T-helper 17 cell (primary cell): ENCODE data around the gene ZFX. TPM values are rescaled to one million over a fixed set of nuclear protein-coding genes. Genes with fewer than 3 reads are reported as not detected.

Source experiments
- ATAC-seq: fragments of 150-1000 bp; cut with Tn5 transposase; 2 replicates; pipeline ENCODE4 v1.10.0; 2021; ENCODE audit warnings: mild to moderate bottlenecking, moderate library complexity
- DNase-seq, 3 donors: peaks; one replicate each; pipeline versions ENCODE4 v3.0.0 to v3.0.0-alpha.2; 2020 to 2021
- H3K9me3 ChIP-seq: one replicate; pipeline ENCODE4 v1.7.0; 2013; ENCODE audit warnings: low read length, mild to moderate bottlenecking; ENCODE audit not compliant: control insufficient read depth, poor library complexity, severe bottlenecking
- H3K27ac Mint-ChIP-seq: one replicate; pipeline ENCODE4 v1.8.0; 2022; ENCODE audit warnings: mild to moderate bottlenecking, moderate library complexity, mixed read lengths
- H3K27me3 Mint-ChIP-seq: one replicate; pipeline ENCODE4 v1.8.0; 2022; ENCODE audit warnings: mixed read lengths
- H3K36me3 Mint-ChIP-seq: one replicate; pipeline ENCODE4 v1.8.0; 2022; ENCODE audit warnings: low read depth, mixed read lengths
- H3K4me1 Mint-ChIP-seq: one replicate; pipeline ENCODE4 v1.8.0; 2022; ENCODE audit warnings: mild to moderate bottlenecking, mixed read lengths
- H3K4me3 Mint-ChIP-seq: one replicate; pipeline ENCODE4 v1.8.0; 2022; ENCODE audit warnings: mild to moderate bottlenecking, moderate library complexity, mixed read lengths
- total RNA-seq, 4 donors: library from RNA in 2 of 4; stranded (reverse) in 2 of 4; gene quantifications; one replicate each; pipeline ENCODE4 v1.2.3 and lab custom pipeline; 2022 to 2026

ZFX gene
- total RNA-seq, 2 donors from 2014 or later: 50.8 to 55.8 TPM

DNA sequence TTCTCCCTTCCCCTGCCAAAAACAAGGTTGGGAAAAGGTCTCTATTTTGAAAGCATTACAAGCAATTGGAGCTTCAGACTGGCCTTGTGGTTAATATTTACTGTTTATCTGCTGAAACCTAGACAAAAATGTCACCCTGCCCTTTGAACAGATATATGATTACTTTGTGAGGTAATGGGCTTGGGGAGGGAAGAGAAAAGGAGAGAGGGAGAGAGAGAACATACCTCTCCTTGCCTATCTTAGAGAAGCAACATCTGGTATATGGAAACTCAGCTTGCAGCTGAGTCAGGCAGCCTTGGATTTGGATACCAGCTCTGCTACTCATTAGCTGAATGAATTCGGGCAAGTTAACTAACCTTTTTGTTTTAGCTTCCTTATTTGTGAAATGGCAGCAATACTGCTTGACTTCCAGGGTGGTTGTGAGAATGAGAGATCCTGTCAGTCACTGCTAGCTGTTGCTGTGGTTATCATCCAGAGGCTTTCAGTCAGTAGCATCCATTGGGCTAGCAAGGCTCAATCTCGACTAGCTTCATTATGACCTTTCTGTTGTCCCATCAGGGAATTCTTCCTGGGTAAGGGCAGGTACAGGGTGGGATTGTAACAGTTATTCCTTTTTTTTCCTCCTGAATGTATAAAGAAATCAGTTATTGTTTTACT is 41.1 kb downstream of the ZFX start:
- no peaks in the 10 kb centered on the region for H3K27me3 Mint-ChIP-seq
- no peaks in the 10 kb centered on the region for H3K36me3 Mint-ChIP-seq
- no peak for DNase-seq
- ATAC-seq: no peak
- H3K9me3 ChIP-seq: no peaks in the 10 kb centered on the region
- peaks cover 32% of the 10 kb centered on the region for H3K4me1 Mint-ChIP-seq
- no peak overlapping the region for H3K27ac Mint-ChIP-seq
- H3K4me3 Mint-ChIP-seq: no peak overlapping the region

GRCh38 chrX:24196509-24196908 is 47.0 kb downstream of the ZFX start:
- Mint-ChIP-seq H3K4me1 (peaks cover 30% of the 10 kb centered on the region), H3K27me3 (no peaks in the 10 kb centered on the region), H3K4me3 (no peak overlapping the region), H3K36me3 (no peaks in the 10 kb centered on the region), H3K27ac (peak overlapping the region; percentile 16)
- H3K9me3 ChIP-seq: no peaks in the 10 kb centered on the region
- ATAC-seq: no peak
- DNase-seq: no peak

DNA sequence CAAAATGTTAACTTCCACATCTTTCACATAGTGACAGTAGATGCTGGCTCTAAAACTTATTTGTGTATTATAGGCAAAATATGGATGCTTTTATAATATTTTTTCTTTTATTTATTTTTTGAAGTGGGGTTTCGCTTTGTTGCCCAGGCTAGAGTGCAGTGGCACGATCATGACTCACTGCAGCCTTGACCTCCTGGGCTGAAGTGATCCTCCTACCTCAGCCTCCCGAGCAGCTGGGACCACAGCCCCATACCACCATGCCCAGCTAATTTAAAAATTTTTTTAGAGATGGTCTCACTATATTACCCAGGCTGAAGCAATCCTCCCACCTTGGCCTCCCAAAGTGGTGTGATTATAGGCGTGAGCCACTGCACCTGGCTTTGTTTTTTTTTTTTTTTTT is 48.6 kb downstream of the ZFX start:
- Mint-ChIP-seq H3K4me1 (peaks cover 39% of the 10 kb centered on the region), H3K36me3 (peaks cover 2% of the 10 kb centered on the region), H3K27me3 (no peaks in the 10 kb centered on the region), H3K27ac (no peak overlapping the region), H3K4me3 (no peak overlapping the region)
- ATAC-seq (no peak), DNase-seq (no peak)
- H3K9me3 ChIP-seq: no peaks in the 10 kb centered on the region

DNA sequence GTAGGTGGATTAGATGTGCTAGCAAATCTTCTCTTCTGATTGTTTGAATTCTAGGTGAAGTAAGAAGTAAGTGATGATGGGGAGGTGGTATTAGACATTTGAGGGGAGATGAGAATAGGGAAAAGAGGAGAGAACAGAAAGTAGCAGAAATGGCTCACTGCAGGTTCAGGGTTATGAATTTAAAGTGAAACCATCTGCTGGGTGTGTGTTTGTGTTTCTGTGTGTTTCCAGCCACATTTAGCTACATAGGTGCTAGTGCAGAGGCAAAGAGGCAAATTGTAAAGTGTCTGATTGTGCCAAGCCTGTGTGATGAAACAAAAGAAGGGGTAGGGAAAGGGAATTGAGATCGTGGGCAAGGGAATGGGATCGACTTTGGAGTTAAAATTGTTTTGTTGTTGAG is 50.6 kb downstream of the ZFX start:
- peak overlapping the region; percentile 91 for H3K27ac Mint-ChIP-seq
- ATAC-seq (no peak), DNase-seq (no peak)
- peaks cover 38% of the 10 kb centered on the region for H3K4me1 Mint-ChIP-seq
- no peaks in the 10 kb centered on the region for H3K9me3 ChIP-seq
- peak overlapping the region; percentile 80 for H3K4me3 Mint-ChIP-seq
- H3K36me3 Mint-ChIP-seq: peaks cover 2% of the 10 kb centered on the region
- no peaks in the 10 kb centered on the region for H3K27me3 Mint-ChIP-seq

- Mint-ChIP-seq H3K27me3 (no peaks in the 10 kb centered on the region), H3K27ac (peak overlapping the region; percentile 91), H3K4me3 (no peak overlapping the region), H3K36me3 (peaks cover 2% of the 10 kb centered on the region), H3K4me1 (peaks cover 38% of the 10 kb centered on the region)
- DNase-seq (no peak), ATAC-seq (no peak)
- H3K9me3 ChIP-seq: no peaks in the 10 kb centered on the region
These were observed 51.7 kb downstream of the ZFX start for GRCh38 chrX:24201216-24201615.

GRCh38 chrX:24202465-24203031 is 53.0 kb downstream of the ZFX start:
- no peak for DNase-seq
- Mint-ChIP-seq H3K36me3 (peaks cover 2% of the 10 kb centered on the region), H3K4me1 (peaks cover 33% of the 10 kb centered on the region), H3K4me3 (peak overlapping the region; percentile 56), H3K27me3 (no peaks in the 10 kb centered on the region), H3K27ac (peak overlapping the region; percentile 83)
- no peaks in the 10 kb centered on the region for H3K9me3 ChIP-seq
- ATAC-seq: no peak

DNA sequence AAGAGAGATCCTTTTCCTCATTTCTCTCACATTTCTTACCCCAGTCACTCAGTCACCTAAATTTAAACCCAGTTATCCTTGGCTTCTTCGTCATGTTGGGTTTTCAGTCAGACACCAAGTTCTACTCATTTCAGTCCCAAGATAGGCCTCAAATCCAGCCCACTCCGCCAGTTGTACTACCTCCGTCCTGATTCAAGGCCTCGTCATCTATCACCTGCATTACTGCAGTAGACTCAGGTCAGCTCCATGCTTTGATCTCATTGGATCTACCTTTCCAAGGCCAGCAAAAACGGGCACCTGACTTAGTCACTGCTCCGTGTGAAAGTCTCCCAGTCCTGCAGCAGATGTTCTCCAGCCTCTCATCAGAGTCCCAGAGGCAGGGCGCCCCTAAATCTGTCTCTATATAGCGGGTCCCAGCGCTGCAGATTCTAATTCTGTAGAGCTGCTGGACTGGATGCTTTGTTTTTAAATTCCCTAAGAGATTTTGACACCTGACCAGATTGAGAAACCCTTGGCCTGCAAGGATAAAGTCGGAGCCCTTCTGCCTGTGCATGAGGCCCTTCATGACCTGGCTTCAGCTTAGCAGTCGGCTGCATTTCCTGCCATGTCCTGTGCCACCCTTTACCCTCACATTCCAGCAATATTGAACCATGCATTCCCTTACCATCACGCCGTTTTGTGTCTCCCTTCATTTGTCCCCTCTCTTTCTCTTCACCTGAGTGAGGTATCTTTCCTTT is 53.7 kb downstream of the ZFX start:
- peak overlapping the region; percentile 56 for H3K4me3 Mint-ChIP-seq
- no peak for DNase-seq
- ATAC-seq: no peak
- no peaks in the 10 kb centered on the region for H3K27me3 Mint-ChIP-seq
- H3K4me1 Mint-ChIP-seq: peaks cover 33% of the 10 kb centered on the region
- peak overlapping the region; percentile 83 for H3K27ac Mint-ChIP-seq
- H3K9me3 ChIP-seq: no peaks in the 10 kb centered on the region
- H3K36me3 Mint-ChIP-seq: peaks cover 2% of the 10 kb centered on the region

- Mint-ChIP-seq H3K27me3 (no peaks in the 10 kb centered on the region), H3K36me3 (peaks cover 2% of the 10 kb centered on the region), H3K4me3 (no peak overlapping the region), H3K4me1 (peaks cover 27% of the 10 kb centered on the region), H3K27ac (peak overlapping the region; percentile 83)
- DNase-seq (no peak), ATAC-seq (no peak)
- H3K9me3 ChIP-seq: no peaks in the 10 kb centered on the region
These were observed 54.8 kb downstream of the ZFX start for GRCh38 chrX:24204331-24204730.

DNA sequence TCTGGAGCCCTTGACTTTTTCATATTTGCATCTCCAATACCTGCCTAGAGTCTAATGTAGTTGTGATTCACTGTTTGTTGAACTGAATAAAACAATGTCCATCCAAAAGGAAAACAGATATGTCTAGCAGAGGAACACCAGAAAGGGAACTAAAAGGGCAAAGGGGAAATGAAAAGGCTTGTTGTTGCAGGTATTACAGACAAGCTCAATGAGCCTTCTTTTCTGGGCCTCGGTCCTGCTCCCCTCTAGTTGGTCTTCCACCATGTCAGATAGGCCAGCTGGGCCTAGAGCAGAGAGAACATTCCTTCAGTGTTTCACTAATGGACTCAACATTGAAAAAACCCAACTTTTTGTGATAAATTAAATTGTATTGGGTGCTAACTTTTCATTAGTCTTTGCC is 55.4 kb downstream of the ZFX start:
- H3K4me3 Mint-ChIP-seq: no peak overlapping the region
- H3K4me1 Mint-ChIP-seq: peaks cover 24% of the 10 kb centered on the region
- H3K27ac Mint-ChIP-seq: no peak overlapping the region
- H3K36me3 Mint-ChIP-seq: peaks cover 2% of the 10 kb centered on the region
- ATAC-seq (no peak), DNase-seq (no peak)
- no peaks in the 10 kb centered on the region for H3K27me3 Mint-ChIP-seq
- no peaks in the 10 kb centered on the region for H3K9me3 ChIP-seq

- Mint-ChIP-seq H3K27ac (peak overlapping the region; percentile 71), H3K27me3 (no peaks in the 10 kb centered on the region), H3K36me3 (no peaks in the 10 kb centered on the region), H3K4me3 (no peak overlapping the region), H3K4me1 (peaks cover 10% of the 10 kb centered on the region)
- no peak for ATAC-seq
- H3K9me3 ChIP-seq: no peaks in the 10 kb centered on the region
- DNase-seq: no peak
These were observed 58.3 kb downstream of the ZFX start for GRCh38 chrX:24207826-24208225.

GRCh38 chrX:24208496-24209240 is 59.1 kb downstream of the ZFX start:
- Mint-ChIP-seq H3K4me1 (peaks cover 1% of the 10 kb centered on the region), H3K4me3 (no peak overlapping the region), H3K27ac (no peak overlapping the region), H3K36me3 (no peaks in the 10 kb centered on the region), H3K27me3 (no peaks in the 10 kb centered on the region)
- no peak for ATAC-seq
- no peak for DNase-seq
- no peaks in the 10 kb centered on the region for H3K9me3 ChIP-seq

GRCh38 chrX:24210190-24210589 is 60.7 kb downstream of the ZFX start:
- Mint-ChIP-seq H3K36me3 (no peaks in the 10 kb centered on the region), H3K4me3 (no peak overlapping the region)
- DNase-seq: no peak

GRCh38 chrX:24214568-24214967 is 65.0 kb downstream of the ZFX start:
- Mint-ChIP-seq H3K4me1 (no peaks in the 10 kb centered on the region), H3K36me3 (no peaks in the 10 kb centered on the region), H3K4me3 (no peak overlapping the region), H3K27ac (no peak overlapping the region), H3K27me3 (no peaks in the 10 kb centered on the region)
- H3K9me3 ChIP-seq: no peaks in the 10 kb centered on the region
- ATAC-seq (no peak), DNase-seq (no peak)

More at GRCh38 chrX:24210190-24210589, 60.7 kb downstream of the ZFX start:
- no peaks in the 10 kb centered on the region for H3K9me3 ChIP-seq
- ATAC-seq: no peak
- no peaks in the 10 kb centered on the region for H3K27me3 Mint-ChIP-seq
- H3K4me1 Mint-ChIP-seq: no peaks in the 10 kb centered on the region
- no peak overlapping the region for H3K27ac Mint-ChIP-seq
